ENCODE measurements around the gene FHL2. TPM values are rescaled to one million over a fixed set of nuclear protein-coding genes. Genes with fewer than 3 reads are reported as not detected.
A peak's percentile ranks its signal among the peaks of the same experiment; 100 is the strongest.

Gene FHL2
- total and polyA plus RNA-seq, 2 experiments from 2014 or later, result 612 to 1,288 TPM

- H3K4me1 ChIP-seq (ENCODE audit: low read depth), result peaks cover 27% of the 10 kb centered on the region
Measured at GRCh38 chr2:105418522-105418921, 19.7 kb upstream of the FHL2 start.

GRCh38 chr2:105417857-105418436, 19.1 kb upstream of the FHL2 start:
- peaks cover 17% of the 10 kb centered on the region for H3K36me3 ChIP-seq
- peaks cover 27% of the 10 kb centered on the region for H3K4me1 ChIP-seq (ENCODE audit: low read depth)
- no peaks in the 10 kb centered on the region for H3K27me3 ChIP-seq
- peak in 1 of 2 donors; percentile 49 for DNase-seq (ENCODE audit: low read depth in 1 of 2, low spot score in 1 of 2)
- H3K9me3 ChIP-seq (ENCODE audit: low read depth), result no peaks in the 10 kb centered on the region
- TF ChIP-seq, protein P1, sequence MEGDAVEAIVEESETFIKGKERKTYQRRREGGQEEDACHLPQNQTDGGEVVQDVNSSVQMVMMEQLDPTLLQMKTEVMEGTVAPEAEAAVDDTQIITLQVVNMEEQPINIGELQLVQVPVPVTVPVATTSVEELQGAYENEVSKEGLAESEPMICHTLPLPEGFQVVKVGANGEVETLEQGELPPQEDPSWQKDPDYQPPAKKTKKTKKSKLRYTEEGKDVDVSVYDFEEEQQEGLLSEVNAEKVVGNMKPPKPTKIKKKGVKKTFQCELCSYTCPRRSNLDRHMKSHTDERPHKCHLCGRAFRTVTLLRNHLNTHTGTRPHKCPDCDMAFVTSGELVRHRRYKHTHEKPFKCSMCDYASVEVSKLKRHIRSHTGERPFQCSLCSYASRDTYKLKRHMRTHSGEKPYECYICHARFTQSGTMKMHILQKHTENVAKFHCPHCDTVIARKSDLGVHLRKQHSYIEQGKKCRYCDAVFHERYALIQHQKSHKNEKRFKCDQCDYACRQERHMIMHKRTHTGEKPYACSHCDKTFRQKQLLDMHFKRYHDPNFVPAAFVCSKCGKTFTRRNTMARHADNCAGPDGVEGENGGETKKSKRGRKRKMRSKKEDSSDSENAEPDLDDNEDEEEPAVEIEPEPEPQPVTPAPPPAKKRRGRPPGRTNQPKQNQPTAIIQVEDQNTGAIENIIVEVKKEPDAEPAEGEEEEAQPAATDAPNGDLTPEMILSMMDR (IDR thresholded peaks at IDR 0.05; ENCODE audit: low read depth, low read length), result no peak
- no peak overlapping the region for H3K4me3 ChIP-seq
- H3K27ac ChIP-seq, result peak overlapping the region; percentile 60

More at GRCh38 chr2:105418522-105418921, 19.7 kb upstream of the FHL2 start:
- Histone ChIP-seq H3K27me3 (no peaks in the 10 kb centered on the region), H3K9me3 (ENCODE audit: low read depth) (no peaks in the 10 kb centered on the region), H3K36me3 (peaks cover 14% of the 10 kb centered on the region), H3K27ac (peak overlapping the region; percentile 60), H3K4me3 (no peak overlapping the region)
- peak in 1 of 2 donors; percentile 21 for DNase-seq (ENCODE audit: low read depth in 1 of 2, low spot score in 1 of 2)
- TF ChIP-seq, protein P1 (IDR thresholded peaks at IDR 0.05; ENCODE audit: low read depth, low read length), result no peak

- H3K4me1 ChIP-seq (ENCODE audit: low read depth), result peaks cover 36% of the 10 kb centered on the region
- no peak overlapping the region for H3K4me3 ChIP-seq
- H3K27me3 ChIP-seq, result no peaks in the 10 kb centered on the region
- H3K9me3 ChIP-seq (ENCODE audit: low read depth), result no peaks in the 10 kb centered on the region
- TF ChIP-seq, protein P1 (IDR thresholded peaks at IDR 0.05; ENCODE audit: low read depth, low read length), result no peak
- peaks cover 16% of the 10 kb centered on the region for H3K36me3 ChIP-seq
- no peak for DNase-seq (ENCODE audit: low read depth in 1 of 2, low spot score in 1 of 2)
- peak overlapping the region; percentile 8 for H3K27ac ChIP-seq
Measured at GRCh38 chr2:105416156-105416555, 17.3 kb upstream of the FHL2 start.

DNA sequence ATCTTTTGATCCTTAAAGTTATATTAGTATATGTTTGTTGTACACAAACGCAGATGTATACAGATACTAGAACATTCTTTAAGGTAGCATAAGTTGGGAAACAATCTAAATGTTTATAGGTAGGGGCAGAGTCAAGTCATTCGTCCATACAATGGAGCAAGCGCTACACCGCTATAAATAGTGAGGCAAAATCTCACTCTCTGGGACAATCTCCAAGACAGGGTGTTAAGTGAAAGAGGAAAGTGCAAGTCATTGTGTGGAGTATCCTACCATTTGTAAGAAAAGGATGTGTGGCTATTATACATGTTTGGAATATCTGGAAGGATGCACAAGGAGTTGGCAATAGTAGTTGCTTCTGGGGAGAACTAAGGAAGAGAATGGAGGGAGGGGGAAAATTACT, 16.2 kb upstream of the FHL2 start:
- H3K4me1 ChIP-seq (ENCODE audit: low read depth), result peaks cover 40% of the 10 kb centered on the region
- TF ChIP-seq, protein P1 (IDR thresholded peaks at IDR 0.05; ENCODE audit: low read depth, low read length), result no peak
- peak overlapping the region; percentile 52 for H3K27ac ChIP-seq
- DNase-seq (ENCODE audit: low read depth in 1 of 2, low spot score in 1 of 2), result no peak
- no peaks in the 10 kb centered on the region for H3K27me3 ChIP-seq
- H3K4me3 ChIP-seq, result no peak overlapping the region
- H3K9me3 ChIP-seq (ENCODE audit: low read depth), result no peaks in the 10 kb centered on the region
- peaks cover 20% of the 10 kb centered on the region for H3K36me3 ChIP-seq

DNA sequence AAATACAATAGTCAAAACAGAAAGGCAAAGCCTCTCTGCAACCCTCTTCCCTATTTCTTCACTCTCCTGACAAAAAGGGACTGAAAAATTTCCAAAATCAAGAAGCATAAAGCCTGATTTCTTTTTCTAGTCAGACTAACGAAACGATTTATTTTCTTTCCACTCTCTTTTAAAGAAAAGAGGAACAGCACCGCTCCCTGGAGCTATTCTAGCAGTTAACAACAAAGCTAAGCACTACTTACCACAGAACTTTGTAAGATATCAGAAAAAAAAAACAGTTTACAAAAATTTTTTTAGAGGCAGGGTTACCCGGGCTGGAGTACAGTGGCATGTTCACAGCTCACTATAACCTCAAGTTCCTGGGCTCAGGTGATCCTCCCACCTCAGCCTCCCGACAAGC, 14.4 kb upstream of the FHL2 start:
- DNase-seq (ENCODE audit: low read depth in 1 of 2, low spot score in 1 of 2), result no peak
- Histone ChIP-seq H3K36me3 (peaks cover 32% of the 10 kb centered on the region), H3K9me3 (ENCODE audit: low read depth) (no peaks in the 10 kb centered on the region), H3K27ac (peak overlapping the region; percentile 65), H3K4me1 (ENCODE audit: low read depth) (peaks cover 36% of the 10 kb centered on the region), H3K27me3 (no peaks in the 10 kb centered on the region), H3K4me3 (no peak overlapping the region)
- TF ChIP-seq, protein P1 (IDR thresholded peaks at IDR 0.05; ENCODE audit: low read depth, low read length), result no peak
